Measurements from ENCODE around the gene FLYWCH1. TPM values are rescaled to one million over a fixed set of nuclear protein-coding genes. Genes with fewer than 3 reads are reported as not detected.

FLYWCH1 gene
- total RNA-seq, 4 donors from 2014 or later: 41.7 to 49.7 (median 44.0) TPM

GRCh38 chr16:3000540-3000939 is 88.8 kb downstream of the FLYWCH1 start:
- in situ Hi-C loops (cut with MboI; ENCODE audit: low sequenced_read_pairs in 4 of 4): no loop called here
- no peaks in the 10 kb centered on the region for H3K27me3 ChIP-seq

More at GRCh38 chr16:3000540-3000939, 88.8 kb downstream of the FLYWCH1 start:
- DNase-seq (no peak), ATAC-seq (no peak)
- H3K4me3 ChIP-seq: no peak overlapping the region
- H3K36me3 ChIP-seq: no peaks in the 10 kb centered on the region
- intact Hi-C loops (cut with DNase I; ENCODE audit: low total_unique reads): no loop called here
- no peak overlapping the region for H3K27ac ChIP-seq
- TF ChIP-seq POLR2A (IDR thresholded peaks at IDR 0.05) (no peak), CTCF (IDR thresholded peaks at IDR 0.05 in 4 of 5, conservative IDR thresholded peaks at IDR 0.05 in 1 of 5) (no peak)
- H3K9me3 ChIP-seq: no peaks in the 10 kb centered on the region
- H3K4me1 ChIP-seq: peaks cover 4 to 6% of the 10 kb centered on the region in 2 donors

Other genes with a start within 250 kb of the FLYWCH1 start
- gene KCTD5, start 229.4 kb upstream of the FLYWCH1 start, total RNA-seq: 10 to 100 TPM; 13.6 to 23.8 (median 14.7) TPM
- under 1 TPM in 2 of 4 donors, not detected in 2; 0.49 to 0.55 TPM for gene PRSS27, start 191.7 kb upstream of the FLYWCH1 start, total RNA-seq
- gene SRRM2, start 159.3 kb upstream of the FLYWCH1 start, total RNA-seq: 100 to 1,000 TPM; 151 to 205 (median 164) TPM
- gene ELOB, start 134.7 kb upstream of the FLYWCH1 start, total RNA-seq: 100 to 1,000 TPM; 216 to 970 (median 375) TPM
- gene PRSS33, start 124.4 kb upstream of the FLYWCH1 start, total RNA-seq: not detected
- gene PRSS41, start 113.5 kb upstream of the FLYWCH1 start, total RNA-seq: not detected
- gene PRSS21, start 94.7 kb upstream of the FLYWCH1 start, total RNA-seq: not detected
- gene ZG16B, start 81.6 kb upstream of the FLYWCH1 start, total RNA-seq: not detected
- gene PRSS22, start 53.8 kb upstream of the FLYWCH1 start, total RNA-seq: not detected
- gene FLYWCH2, start 28.7 kb upstream of the FLYWCH1 start, total RNA-seq: 10 to 100 TPM; 19.5 to 54.5 (median 30.2) TPM
- not detected for gene KREMEN2, start 52.3 kb downstream of the FLYWCH1 start, total RNA-seq
- gene PAQR4, start 57.4 kb downstream of the FLYWCH1 start, total RNA-seq: 10 to 100 TPM in 2 of 4 donors, 1 to 10 TPM in 2; 4.2 to 14.6 (median 10.2) TPM
- 1 to 10 TPM in 2 of 4 donors, not detected in 2; 1.4 to 2.4 TPM for gene PKMYT1, start 68.5 kb downstream of the FLYWCH1 start, total RNA-seq
- under 1 TPM in 1 of 4 donors, not detected in 3; 0.40 TPM for gene CLDN9, start 101.0 kb downstream of the FLYWCH1 start, total RNA-seq
- under 1 TPM in 1 of 4 donors, not detected in 3; 0.55 TPM for gene CLDN6, start 106.3 kb downstream of the FLYWCH1 start, total RNA-seq
- gene TNFRSF12A, start 108.4 kb downstream of the FLYWCH1 start, total RNA-seq: 100 to 1,000 TPM in 2 of 4 donors, 10 to 100 TPM in 2; 34.0 to 161 (median 85.5) TPM
- gene HCFC1R1, start 112.0 kb downstream of the FLYWCH1 start, total RNA-seq: 100 to 1,000 TPM in 1 of 4 donors, 10 to 100 TPM in 3; 41.8 to 124 (median 66.9) TPM
- 10 to 100 TPM; 15.0 to 31.1 (median 21.5) TPM for gene THOC6, start 112.1 kb downstream of the FLYWCH1 start, total RNA-seq
- under 1 TPM in 1 of 4 donors, not detected in 3; 0.32 TPM for gene BICDL2, start 125.0 kb downstream of the FLYWCH1 start, total RNA-seq
- gene MMP25, start 134.6 kb downstream of the FLYWCH1 start, total RNA-seq: under 1 TPM in 3 of 4 donors, not detected in 1; 0.15 to 0.75 (median 0.58) TPM
- gene IL32, start 153.7 kb downstream of the FLYWCH1 start, total RNA-seq: 10 to 100 TPM; 45.4 to 79.0 (median 54.6) TPM
- not detected for gene ZSCAN10, start 187.4 kb downstream of the FLYWCH1 start, total RNA-seq
- gene ZNF205, start 200.7 kb downstream of the FLYWCH1 start, total RNA-seq: 10 to 100 TPM in 1 of 4 donors, 1 to 10 TPM in 3; 4.8 to 10.8 (median 6.1) TPM
- 10 to 100 TPM in 3 of 4 donors, 1 to 10 TPM in 1; 8.9 to 18.6 (median 14.5) TPM for gene ZNF213, start 223.1 kb downstream of the FLYWCH1 start, total RNA-seq